Measurements from ENCODE around the gene PIK3C2G.
"Not testable (repeated sequence)": the region's sequence is repeated elsewhere in the genome, so short reads cannot be mapped to it uniquely, and the experiment has no call there.

The PIK3C2G gene

GRCh38 chr12:18658829-18659228 lies 397.5 kb downstream of the PIK3C2G start:
- DNase-seq = no peak

- DNase-seq = no peak
These were observed 414.8 kb downstream of the PIK3C2G start for GRCh38 chr12:18676141-18676540.

- DNase-seq = no peak
These were observed 415.8 kb downstream of the PIK3C2G start for GRCh38 chr12:18676996-18677588.

GRCh38 chr12:18681818-18682217 lies 420.5 kb downstream of the PIK3C2G start:
- no peak for DNase-seq

- no peak for DNase-seq
These were observed 422.2 kb downstream of the PIK3C2G start for GRCh38 chr12:18683327-18684013.

GRCh38 chr12:18684430-18684829 lies 423.1 kb downstream of the PIK3C2G start:
- DNase-seq = no peak

GRCh38 chr12:18689771-18690170 lies 428.5 kb downstream of the PIK3C2G start:
- no peak for DNase-seq

GRCh38 chr12:18690653-18691052 lies 429.3 kb downstream of the PIK3C2G start:
- DNase-seq = no peak

GRCh38 chr12:18693986-18694385 lies 432.7 kb downstream of the PIK3C2G start:
- DNase-seq = not testable (repeated sequence)

- no peak for DNase-seq
These were observed 435.8 kb downstream of the PIK3C2G start for GRCh38 chr12:18696971-18697602.
